Activated B cell treated with CpG ODN at 0.5 μM for 24 hours (primary cell): Measurements from ENCODE around the gene TSPAN11. TPM values are rescaled to one million over a fixed set of nuclear protein-coding genes. Genes with fewer than 3 reads are reported as not detected.

Experiments used
- ATAC-seq: fragments of 200-7000 bp; cut with Tn5 transposase; one replicate; pipeline ENCODE4 v1.10.0; 2021; ENCODE audit warnings: low read depth, mild to moderate bottlenecking, moderate library complexity
- CTCF ChIA-PET: fragments of 350-600 bp; sonication (Branson Sonifier 250); formaldehyde crosslinking; loops from one replicate; lab custom pipeline; 2021; ENCODE audit warnings: antibody characterized with exemption; lab: Charles Lee
- POLR2A ChIA-PET: fragments of 350-600 bp; sonication (Branson Sonifier 250); formaldehyde crosslinking; loops from one replicate; lab custom pipeline; 2021; ENCODE audit warnings: antibody characterized with exemption; lab: Charles Lee
- DNase-seq: peaks from one replicate; pipeline ENCODE4 v3.0.0; 2022
- H3K27ac Mint-ChIP-seq: one replicate; pipeline ENCODE4 v1.8.0; 2020; ENCODE audit warnings: mixed read lengths
- H3K27me3 Mint-ChIP-seq: one replicate; pipeline ENCODE4 v1.8.0; 2021; ENCODE audit warnings: mixed read lengths
- H3K36me3 Mint-ChIP-seq: one replicate; pipeline ENCODE4 v1.8.0; 2021; ENCODE audit warnings: low read depth, mixed read lengths
- H3K4me1 Mint-ChIP-seq: one replicate; pipeline ENCODE4 v1.8.0; 2021; ENCODE audit warnings: mixed read lengths
- H3K4me3 Mint-ChIP-seq: one replicate; pipeline ENCODE4 v1.8.0; 2020; ENCODE audit warnings: mild to moderate bottlenecking, mixed read lengths
- H3K9me3 Mint-ChIP-seq: one replicate; pipeline ENCODE4 v1.8.0; 2020; ENCODE audit warnings: mixed read lengths
- intact Hi-C: fragments of 100-400 bp; cut with micrococcal nuclease; formaldehyde crosslinking; loops from one replicate; pipeline ENCODE4 v1.15.1; 2024
- total RNA-seq: library from RNA; stranded (reverse); gene quantifications from 2 replicates; pipeline ENCODE4 v1.2.3, GENCODE V29; 2022
- TF ChIP-seq, protein P1 (sequence below): fragments of 200-600 bp; IDR thresholded peaks from one replicate; pipeline ENCODE4 v1.8.0; 2022; ENCODE audit warnings: antibody characterized with exemption, mild to moderate bottlenecking

TSPAN11 gene
- total RNA-seq, 1 donor from 2014 or later: not detected

DNA sequence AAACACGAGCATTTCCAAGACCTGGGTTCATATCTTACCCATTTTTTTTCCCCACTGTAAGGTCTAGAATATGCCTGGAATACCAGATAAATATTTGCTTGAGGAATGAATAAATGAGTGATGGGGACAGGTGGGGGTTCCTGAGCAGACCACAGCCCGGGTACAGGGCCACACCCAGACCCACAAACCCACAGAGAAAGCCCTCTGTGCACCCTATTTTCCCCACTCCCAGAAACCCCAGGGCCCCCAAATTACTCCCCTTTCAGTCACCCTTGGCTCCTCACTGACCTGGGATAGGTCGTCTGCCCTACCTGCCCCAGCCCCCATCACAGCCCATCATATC, 80.6 kb downstream of the TSPAN11 start:
- DNase-seq (no peak), ATAC-seq (no peak)
- no peaks in the 10 kb centered on the region for H3K36me3 Mint-ChIP-seq
- CTCF ChIA-PET: no interaction called here
- TF ChIP-seq, protein P1, sequence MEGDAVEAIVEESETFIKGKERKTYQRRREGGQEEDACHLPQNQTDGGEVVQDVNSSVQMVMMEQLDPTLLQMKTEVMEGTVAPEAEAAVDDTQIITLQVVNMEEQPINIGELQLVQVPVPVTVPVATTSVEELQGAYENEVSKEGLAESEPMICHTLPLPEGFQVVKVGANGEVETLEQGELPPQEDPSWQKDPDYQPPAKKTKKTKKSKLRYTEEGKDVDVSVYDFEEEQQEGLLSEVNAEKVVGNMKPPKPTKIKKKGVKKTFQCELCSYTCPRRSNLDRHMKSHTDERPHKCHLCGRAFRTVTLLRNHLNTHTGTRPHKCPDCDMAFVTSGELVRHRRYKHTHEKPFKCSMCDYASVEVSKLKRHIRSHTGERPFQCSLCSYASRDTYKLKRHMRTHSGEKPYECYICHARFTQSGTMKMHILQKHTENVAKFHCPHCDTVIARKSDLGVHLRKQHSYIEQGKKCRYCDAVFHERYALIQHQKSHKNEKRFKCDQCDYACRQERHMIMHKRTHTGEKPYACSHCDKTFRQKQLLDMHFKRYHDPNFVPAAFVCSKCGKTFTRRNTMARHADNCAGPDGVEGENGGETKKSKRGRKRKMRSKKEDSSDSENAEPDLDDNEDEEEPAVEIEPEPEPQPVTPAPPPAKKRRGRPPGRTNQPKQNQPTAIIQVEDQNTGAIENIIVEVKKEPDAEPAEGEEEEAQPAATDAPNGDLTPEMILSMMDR: no peak
- H3K4me3 Mint-ChIP-seq: no peak overlapping the region
- H3K27ac Mint-ChIP-seq: no peak overlapping the region
- H3K9me3 Mint-ChIP-seq: no peaks in the 10 kb centered on the region
- POLR2A ChIA-PET: no interaction called here
- intact Hi-C loops: no loop called here
- H3K4me1 Mint-ChIP-seq: no peaks in the 10 kb centered on the region
- peaks cover 2% of the 10 kb centered on the region for H3K27me3 Mint-ChIP-seq

GRCh38 chr12:31007636-31008175, 81.2 kb downstream of the TSPAN11 start:
- intact Hi-C loops: no loop called here
- ChIA-PET POLR2A (no interaction called here), CTCF (no interaction called here)
- Mint-ChIP-seq H3K27me3 (peaks cover 6% of the 10 kb centered on the region), H3K27ac (no peak overlapping the region), H3K9me3 (no peaks in the 10 kb centered on the region), H3K4me1 (no peaks in the 10 kb centered on the region), H3K36me3 (no peaks in the 10 kb centered on the region), H3K4me3 (no peak overlapping the region)
- TF ChIP-seq, protein P1: no peak
- ATAC-seq (no peak), DNase-seq (no peak)

GRCh38 chr12:31008241-31008761, 81.8 kb downstream of the TSPAN11 start:
- Mint-ChIP-seq H3K4me3 (no peak overlapping the region), H3K36me3 (no peaks in the 10 kb centered on the region), H3K27me3 (peaks cover 6% of the 10 kb centered on the region), H3K9me3 (no peaks in the 10 kb centered on the region), H3K4me1 (no peaks in the 10 kb centered on the region), H3K27ac (no peak overlapping the region)
- DNase-seq: no peak
- intact Hi-C loops: no loop called here
- TF ChIP-seq, protein P1: no peak
- ATAC-seq: no peak
- CTCF ChIA-PET: no interaction called here
- POLR2A ChIA-PET: no interaction called here

DNA sequence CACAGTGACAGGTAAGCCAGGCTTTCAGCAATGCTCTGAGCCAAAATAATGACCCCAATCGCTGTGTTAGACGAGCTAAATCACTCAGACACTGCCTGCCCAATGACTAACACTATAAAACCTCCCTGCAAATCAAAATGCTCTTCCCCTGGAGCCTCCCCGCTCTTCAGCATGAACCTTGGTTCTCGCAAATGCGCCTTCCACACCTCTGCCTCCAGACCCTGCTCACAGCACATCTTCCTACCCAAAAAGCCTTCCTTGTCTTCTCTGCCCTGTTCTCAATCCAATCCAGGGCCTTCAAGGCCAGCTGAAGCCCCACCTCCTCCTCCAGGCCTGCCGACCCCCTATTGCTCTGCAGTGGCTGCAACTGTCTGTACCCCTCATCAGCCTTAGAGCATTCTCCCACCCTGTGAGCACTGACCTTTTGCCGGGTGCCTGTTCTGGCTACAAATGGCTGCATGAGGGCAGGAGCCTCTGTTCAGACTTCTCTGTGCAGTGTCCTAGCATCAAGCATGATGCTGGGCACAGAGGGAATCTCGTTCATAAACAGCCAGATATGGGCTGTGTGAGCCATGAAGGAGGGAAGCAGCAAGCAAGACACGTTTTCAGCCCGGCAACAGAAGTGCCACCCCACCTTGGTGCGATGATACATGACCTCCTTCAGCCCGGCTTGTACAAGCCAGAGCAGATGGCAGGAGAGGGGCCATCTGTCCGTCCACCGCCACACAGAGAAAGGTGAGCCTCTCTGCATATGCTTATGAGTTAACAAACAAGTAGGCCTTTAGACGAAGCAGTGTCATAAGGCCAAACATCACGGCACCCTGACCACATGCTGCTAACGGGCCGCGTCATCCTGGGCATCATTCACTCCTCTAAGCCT, 82.7 kb downstream of the TSPAN11 start:
- Mint-ChIP-seq H3K27me3 (peaks cover 6% of the 10 kb centered on the region), H3K27ac (no peak overlapping the region), H3K9me3 (no peaks in the 10 kb centered on the region), H3K36me3 (no peaks in the 10 kb centered on the region), H3K4me1 (no peaks in the 10 kb centered on the region), H3K4me3 (no peak overlapping the region)
- TF ChIP-seq, protein P1: no peak
- CTCF ChIA-PET: no interaction called here
- intact Hi-C loops: no loop called here
- no peak for DNase-seq
- ATAC-seq: no peak
- POLR2A ChIA-PET: no interaction called here

GRCh38 chr12:31009976-31010375, 83.4 kb downstream of the TSPAN11 start:
- POLR2A ChIA-PET: no interaction called here
- DNase-seq: no peak
- Mint-ChIP-seq H3K27me3 (peaks cover 6% of the 10 kb centered on the region), H3K36me3 (no peaks in the 10 kb centered on the region), H3K4me3 (no peak overlapping the region), H3K4me1 (no peaks in the 10 kb centered on the region), H3K9me3 (no peaks in the 10 kb centered on the region), H3K27ac (no peak overlapping the region)
- ATAC-seq: no peak
- intact Hi-C loops: no loop called here
- TF ChIP-seq, protein P1: no peak
- CTCF ChIA-PET: no interaction called here
